Ecto neural progenitor cell (in vitro differentiated cells): ENCODE results near the gene PCGF5.
"Not testable (repeated sequence)": the region's sequence is repeated elsewhere in the genome, so short reads cannot be mapped to it uniquely, and the experiment has no call there.

Experiments used
- DNase-seq: peaks from one replicate; pipeline ENCODE4 v3.0.0-alpha.2; 2018; ENCODE audit warnings: low spot score

Gene PCGF5

GRCh38 chr10:91210014-91210413 is 10.4 kb upstream of the PCGF5 start:
- no peak for DNase-seq

GRCh38 chr10:91210435-91210834 is 10.0 kb upstream of the PCGF5 start:
- DNase-seq = no peak

GRCh38 chr10:91211675-91212074 is 8.8 kb upstream of the PCGF5 start:
- DNase-seq = no peak

GRCh38 chr10:91214911-91215310 is 5.6 kb upstream of the PCGF5 start:
- DNase-seq = no peak

- DNase-seq = no peak
Measured at GRCh38 chr10:91215384-91215783, 5.1 kb upstream of the PCGF5 start.

GRCh38 chr10:91219371-91220193 is 881 bp upstream of the PCGF5 start:
- no peak for DNase-seq

GRCh38 chr10:91220954-91221675 is 652 bp downstream of the PCGF5 start:
- DNase-seq = no peak

- DNase-seq = no peak
Measured at GRCh38 chr10:91226093-91226492, 5.6 kb downstream of the PCGF5 start.

GRCh38 chr10:91227576-91227975 is 7.1 kb downstream of the PCGF5 start:
- no peak for DNase-seq

GRCh38 chr10:91229683-91230082 is 9.2 kb downstream of the PCGF5 start:
- no peak for DNase-seq

GRCh38 chr10:91238191-91238590 is 17.7 kb downstream of the PCGF5 start:
- DNase-seq = no peak

GRCh38 chr10:91239789-91240188 is 19.3 kb downstream of the PCGF5 start:
- no peak for DNase-seq

GRCh38 chr10:91242940-91243339 is 22.5 kb downstream of the PCGF5 start:
- no peak for DNase-seq

- DNase-seq = no peak
Measured at GRCh38 chr10:91247360-91248111, 27.1 kb downstream of the PCGF5 start.

- DNase-seq = no peak
Measured at GRCh38 chr10:91249700-91250099, 29.2 kb downstream of the PCGF5 start.

GRCh38 chr10:91250341-91250740 is 29.9 kb downstream of the PCGF5 start:
- no peak for DNase-seq

- no peak for DNase-seq
Measured at GRCh38 chr10:91251430-91252056, 31.1 kb downstream of the PCGF5 start.

GRCh38 chr10:91253300-91253699 is 32.8 kb downstream of the PCGF5 start:
- DNase-seq = no peak

GRCh38 chr10:91257310-91257709 is 36.8 kb downstream of the PCGF5 start:
- DNase-seq = no peak

GRCh38 chr10:91260417-91260816 is 40.0 kb downstream of the PCGF5 start:
- not testable (repeated sequence) for DNase-seq

GRCh38 chr10:91271886-91272285 is 51.4 kb downstream of the PCGF5 start:
- no peak for DNase-seq

GRCh38 chr10:91284486-91285090 is 64.1 kb downstream of the PCGF5 start:
- no peak for DNase-seq
